Spinal cord (tissue), 10 donors: ENCODE results near the gene WWOX. TPM values are rescaled to one million over a fixed set of nuclear protein-coding genes. Genes with fewer than 3 reads are reported as not detected.

Source experiments
- DNase-seq, 6 donors: peaks; one replicate each; pipeline versions ENCODE4 v3.0.0 to v3.0.0-alpha.2; 2013 to 2015; ENCODE audit warnings: low spot score in 6 of 6, low read depth in 4 of 6
- H3K27ac ChIP-seq: one replicate; pipeline ENCODE4 v1.5.1; 2013; ENCODE audit warnings: low read depth, low read length, control low read depth
- H3K27me3 ChIP-seq: one replicate; pipeline ENCODE4 v1.6.1; 2013; ENCODE audit warnings: low read length; ENCODE audit not compliant: control insufficient read depth, insufficient read depth
- H3K36me3 ChIP-seq: one replicate; pipeline ENCODE4 v1.6.1; 2013; ENCODE audit warnings: low read length; ENCODE audit not compliant: control insufficient read depth, insufficient read depth
- H3K4me1 ChIP-seq: one replicate; pipeline ENCODE4 v1.6.1; 2013; ENCODE audit warnings: low read length; ENCODE audit not compliant: control insufficient read depth, insufficient read depth
- H3K4me3 ChIP-seq: one replicate; pipeline ENCODE4 v1.5.1; 2013; ENCODE audit warnings: low read depth, low read length, control low read depth
- H3K9me3 ChIP-seq: one replicate; pipeline ENCODE4 v1.6.1; 2013; ENCODE audit warnings: low read length; ENCODE audit not compliant: control insufficient read depth, insufficient read depth
- WGBS: methylation state at CpG from one replicate; pipeline ENCODE4 v1.1.5; 2013; ENCODE audit warnings: missing lambda C conversion rate; ENCODE audit not compliant: insufficient coverage; 5-methylcytosine and 5-hydroxymethylcytosine counted together
- polyA plus RNA-seq, 2 donors: library from polyadenylated mRNA; unstranded; fragments of 120-200 nt; gene quantifications; one replicate each; pipeline ENCODE4 v1.2.1, GENCODE V29; 2013; ENCODE audit not compliant: insufficient read length in 2 of 2
- total RNA-seq, 2 donors: library from RNA; depleted of rRNA in 1 of 2; stranded (reverse); fragments of 120-200 nt in 1 of 2; fragments of >200 nt in 1 of 2; gene quantifications; one replicate each; pipeline versions ENCODE4 v1.2.3 to v1.2.4, GENCODE V29; 2013 to 2014
- donor health status: healthy.

The WWOX gene
- total and polyA plus RNA-seq, 4 donors, result 27.5 to 51.5 (median 32.5) TPM

GRCh38 chr16:78100112-78100467 is 636 bp downstream of the WWOX start:
- no peak for DNase-seq

DNA sequence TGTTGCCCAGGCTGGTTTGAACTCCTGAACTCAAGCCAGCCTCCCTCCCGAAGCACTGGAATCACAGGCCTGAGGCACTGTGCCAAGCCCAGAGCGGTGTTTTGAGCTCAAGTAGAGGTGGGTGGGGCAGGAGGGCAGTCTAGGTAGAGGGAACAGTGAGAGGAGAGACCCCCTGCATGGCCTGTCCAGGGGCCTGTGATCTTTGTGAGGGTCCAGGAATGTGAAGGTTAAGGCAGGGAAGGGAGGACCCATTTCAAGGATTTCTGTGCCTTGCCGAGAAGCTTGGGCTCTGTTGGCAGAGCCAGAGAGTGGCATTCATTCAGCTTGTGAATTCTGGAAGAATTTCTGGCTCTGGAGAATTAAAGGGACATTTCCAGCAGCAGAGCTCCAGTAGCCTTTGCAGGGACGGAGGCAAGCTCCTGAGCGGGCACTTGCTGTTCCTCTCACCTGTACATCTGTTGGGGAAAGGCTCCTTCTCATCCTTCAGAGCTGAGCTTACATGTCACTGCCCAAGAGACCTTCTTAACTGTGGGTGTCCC is 2.7 kb downstream of the WWOX start:
- no peak for DNase-seq

More at GRCh38 chr16:78100112-78100467, 636 bp downstream of the WWOX start:
- Histone ChIP-seq H3K4me1 (peaks cover 29% of the 10 kb centered on the region), H3K4me3 (peak overlapping the region; percentile 88), H3K27me3 (no peaks in the 10 kb centered on the region), H3K9me3 (no peaks in the 10 kb centered on the region), H3K27ac (no peak overlapping the region), H3K36me3 (no peaks in the 10 kb centered on the region)
- WGBS, result 18% methylated on average over 8 of the region's 12 CpGs

DNA sequence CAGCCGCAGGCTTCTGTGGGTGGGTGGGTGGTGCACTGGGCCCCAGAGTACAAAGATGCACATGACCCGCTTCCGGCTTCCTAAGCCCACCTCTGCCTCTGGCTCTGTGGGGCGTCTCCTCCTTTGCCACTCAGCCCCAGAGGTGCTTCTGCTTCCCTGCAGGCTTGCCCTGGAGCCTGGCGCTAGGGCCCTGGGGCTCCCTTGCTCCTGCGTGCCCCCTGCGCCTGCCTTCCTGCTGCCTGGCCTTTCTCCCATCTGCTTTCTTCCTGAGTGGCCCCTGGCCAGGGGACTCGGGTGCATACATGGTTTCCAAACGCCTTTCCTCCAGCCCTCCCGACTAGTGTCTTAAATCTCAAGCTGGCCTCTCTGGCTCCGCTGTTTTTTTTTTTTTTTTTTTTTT is 3.4 kb downstream of the WWOX start:
- H3K9me3 ChIP-seq, result no peaks in the 10 kb centered on the region
- H3K4me3 ChIP-seq, result no peak overlapping the region
- no peak for DNase-seq
- WGBS, result 90% methylated on average over 7 of the region's 11 CpGs
- no peak overlapping the region for H3K27ac ChIP-seq
- H3K27me3 ChIP-seq, result no peaks in the 10 kb centered on the region
- H3K36me3 ChIP-seq, result no peaks in the 10 kb centered on the region
- peaks cover 32% of the 10 kb centered on the region for H3K4me1 ChIP-seq

More for the DNA sequence above, 2.7 kb downstream of the WWOX start:
- Histone ChIP-seq H3K4me3 (no peak overlapping the region), H3K27ac (no peak overlapping the region), H3K27me3 (no peaks in the 10 kb centered on the region), H3K4me1 (peaks cover 32% of the 10 kb centered on the region), H3K9me3 (no peaks in the 10 kb centered on the region), H3K36me3 (no peaks in the 10 kb centered on the region)
- 83% methylated on average over 3 of the region's 5 CpGs for WGBS

GRCh38 chr16:78105517-78105916 is 6.1 kb downstream of the WWOX start:
- Histone ChIP-seq H3K27me3 (no peaks in the 10 kb centered on the region), H3K4me3 (no peak overlapping the region), H3K36me3 (peaks cover 6% of the 10 kb centered on the region), H3K4me1 (peaks cover 23% of the 10 kb centered on the region), H3K9me3 (no peaks in the 10 kb centered on the region), H3K27ac (no peak overlapping the region)
- DNase-seq, result no peak
- WGBS, result 73% methylated on average over 2 of the region's 4 CpGs

DNA sequence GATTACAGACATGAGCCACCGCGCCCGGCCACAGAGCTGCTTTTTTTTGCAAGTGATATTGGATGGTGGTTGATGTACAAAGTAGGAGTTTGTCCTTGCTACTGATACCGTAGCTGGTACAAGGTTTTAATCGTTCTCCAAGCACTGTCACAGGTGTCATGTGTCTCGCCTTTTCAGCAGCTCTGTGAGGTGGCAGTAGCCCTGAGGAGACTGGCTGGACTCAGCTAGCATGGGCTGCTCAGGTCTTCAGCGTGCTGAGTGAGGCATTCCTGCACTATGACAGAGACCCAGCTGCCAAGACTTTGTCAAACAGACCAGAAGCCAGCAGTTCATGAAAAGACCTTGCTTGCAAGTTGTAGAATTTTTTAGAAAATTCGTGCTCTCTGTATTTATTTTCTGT is 7.2 kb downstream of the WWOX start:
- WGBS, result 79% methylated on average over 7 of the region's 8 CpGs
- no peaks in the 10 kb centered on the region for H3K27me3 ChIP-seq
- peaks cover 6% of the 10 kb centered on the region for H3K36me3 ChIP-seq
- H3K9me3 ChIP-seq, result no peaks in the 10 kb centered on the region
- no peak overlapping the region for H3K27ac ChIP-seq
- H3K4me1 ChIP-seq, result peaks cover 23% of the 10 kb centered on the region
- H3K4me3 ChIP-seq, result no peak overlapping the region
- no peak for DNase-seq

- Histone ChIP-seq H3K27ac (no peak overlapping the region), H3K36me3 (peaks cover 6% of the 10 kb centered on the region), H3K4me3 (no peak overlapping the region), H3K27me3 (no peaks in the 10 kb centered on the region), H3K4me1 (peaks cover 9% of the 10 kb centered on the region), H3K9me3 (no peaks in the 10 kb centered on the region)
- DNase-seq, result no peak
- 98% methylated on average over 5 of the region's 5 CpGs for WGBS
Observed at GRCh38 chr16:78108451-78108850, 9.0 kb downstream of the WWOX start.

DNA sequence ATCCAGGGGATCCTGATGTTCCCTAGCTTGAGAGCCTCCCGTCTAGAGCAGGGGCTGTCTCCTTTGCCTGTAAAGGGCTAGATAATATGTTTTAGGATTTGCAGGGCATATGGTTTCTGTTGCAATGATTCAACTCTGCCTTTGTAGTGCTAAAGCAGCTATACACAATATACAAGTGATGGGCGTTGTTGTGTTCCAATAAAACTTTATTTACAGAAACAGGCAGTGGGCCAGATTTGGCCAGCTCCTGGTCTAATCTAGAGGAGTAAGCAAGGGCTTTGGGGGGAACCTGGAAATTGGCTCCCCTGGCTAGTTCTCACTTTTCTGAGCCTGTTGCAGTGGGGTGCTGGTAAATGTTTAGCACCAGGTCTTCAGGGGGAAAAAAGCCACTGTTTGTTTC is 13.8 kb downstream of the WWOX start:
- Histone ChIP-seq H3K36me3 (peaks cover 6% of the 10 kb centered on the region), H3K27me3 (no peaks in the 10 kb centered on the region), H3K9me3 (no peaks in the 10 kb centered on the region), H3K4me1 (no peaks in the 10 kb centered on the region), H3K27ac (no peak overlapping the region), H3K4me3 (no peak overlapping the region)
- DNase-seq, result no peak
- no CpG with 5 or more reads among the region's 2 CpGs for WGBS

GRCh38 chr16:78115659-78116058 is 16.2 kb downstream of the WWOX start:
- H3K9me3 ChIP-seq, result no peaks in the 10 kb centered on the region
- no peaks in the 10 kb centered on the region for H3K36me3 ChIP-seq
- WGBS, result 100% methylated on average over 2 of the region's 5 CpGs
- H3K27me3 ChIP-seq, result no peaks in the 10 kb centered on the region
- no peaks in the 10 kb centered on the region for H3K4me1 ChIP-seq
- H3K27ac ChIP-seq, result no peak overlapping the region
- no peak for DNase-seq
- H3K4me3 ChIP-seq, result no peak overlapping the region

DNA sequence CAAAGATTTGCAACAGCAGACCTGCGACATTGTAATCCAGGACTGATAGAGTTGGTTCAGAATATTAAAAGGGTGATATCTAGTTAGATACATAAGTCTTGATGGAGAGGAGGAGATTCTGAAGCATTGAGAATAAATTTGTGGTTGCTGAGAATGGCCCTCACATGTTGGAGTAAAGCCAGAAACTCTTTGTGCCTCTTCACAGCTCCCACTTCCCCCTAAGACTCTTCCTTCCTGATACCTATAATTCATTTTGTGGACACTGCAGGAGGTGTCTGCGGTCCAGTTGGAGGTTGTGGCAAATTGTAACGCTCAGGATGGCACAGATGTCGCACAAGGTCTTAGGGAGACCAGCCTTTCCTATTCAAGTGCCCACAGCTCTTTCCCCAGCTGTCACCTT is 17.5 kb downstream of the WWOX start:
- Histone ChIP-seq H3K9me3 (no peaks in the 10 kb centered on the region), H3K4me1 (no peaks in the 10 kb centered on the region), H3K27ac (no peak overlapping the region), H3K27me3 (no peaks in the 10 kb centered on the region), H3K36me3 (no peaks in the 10 kb centered on the region), H3K4me3 (no peak overlapping the region)
- WGBS, result 70% methylated on average over 1 of the region's 4 CpGs
- DNase-seq, result no peak

- no peaks in the 10 kb centered on the region for H3K36me3 ChIP-seq
- no peaks in the 10 kb centered on the region for H3K27me3 ChIP-seq
- H3K27ac ChIP-seq, result no peak overlapping the region
- H3K4me3 ChIP-seq, result no peak overlapping the region
- no CpG with 5 or more reads among the region's 5 CpGs for WGBS
- H3K4me1 ChIP-seq, result peaks cover under 1% of the 10 kb centered on the region
- no peak for DNase-seq
- H3K9me3 ChIP-seq, result no peaks in the 10 kb centered on the region
Observed at GRCh38 chr16:78117391-78117790, 17.9 kb downstream of the WWOX start.
